AG08395 (cell line): Measurements from ENCODE around the gene PHLPP1.
"Not testable (repeated sequence)": the region's sequence is repeated elsewhere in the genome, so short reads cannot be mapped to it uniquely, and the experiment has no call there.

Experiments used
- DNase-seq: peaks from one replicate; pipeline ENCODE4 v3.0.0; 2012; ENCODE audit warnings: mixed read lengths, low spot score

PHLPP1 gene

DNA sequence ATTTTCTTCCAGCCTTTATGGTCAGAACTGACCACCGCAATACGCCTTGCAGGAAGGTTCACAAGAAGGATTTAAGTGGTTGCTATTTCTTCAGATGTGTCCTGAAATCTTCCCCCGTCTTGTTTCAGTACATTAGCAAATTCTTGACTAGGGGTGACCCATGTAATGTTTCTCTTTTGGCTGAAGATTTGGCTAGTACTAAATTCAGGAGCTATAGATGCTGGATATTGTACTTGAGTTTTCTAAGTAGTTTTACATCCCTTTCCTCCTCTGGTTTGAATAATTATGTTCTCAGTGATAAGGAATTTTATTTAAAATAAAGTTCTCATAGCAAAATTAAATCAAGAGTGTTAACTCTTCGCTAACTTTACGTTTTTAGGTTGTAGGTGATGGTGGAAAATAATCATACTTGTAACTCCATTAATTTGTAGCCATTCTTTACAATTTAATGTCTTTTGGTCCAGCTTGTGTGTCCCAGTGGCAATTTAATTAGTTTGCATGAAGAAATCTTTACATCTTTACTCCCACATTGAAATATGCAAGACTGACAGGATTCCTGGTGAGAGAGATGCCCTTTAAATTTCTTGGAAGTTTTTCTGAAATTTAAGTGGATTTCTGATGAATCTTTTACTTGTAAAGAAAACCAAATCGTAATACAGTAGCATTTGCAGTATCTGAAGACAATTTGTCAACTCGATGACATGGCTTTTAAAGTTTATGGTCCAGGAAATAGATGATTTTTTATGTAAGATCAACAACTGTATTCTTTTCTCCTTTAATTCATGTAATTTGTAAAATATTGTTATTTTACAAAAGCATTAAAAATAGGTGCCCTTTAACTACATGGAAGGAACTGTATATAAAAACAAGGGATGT is 2.8 kb downstream of the PHLPP1 start:
- no peak for DNase-seq

DNA sequence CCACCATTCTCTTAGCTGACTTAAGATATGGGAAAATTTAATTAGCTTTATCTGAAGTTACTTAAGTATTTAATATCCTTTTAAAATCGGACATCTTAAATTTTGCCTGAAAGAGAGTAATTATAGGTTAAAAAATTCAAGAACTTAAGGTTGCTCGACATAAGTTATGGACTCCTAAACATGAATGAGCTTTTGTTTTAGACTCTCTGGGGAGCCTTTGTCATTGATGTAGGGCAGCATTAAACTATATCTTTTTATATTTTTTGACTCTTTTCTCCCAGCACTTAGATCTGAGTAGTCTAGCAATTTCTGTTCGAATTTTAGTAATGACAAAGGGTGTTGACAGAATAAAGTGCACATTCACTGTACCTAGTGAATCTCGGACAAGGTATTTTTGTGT is 4.7 kb downstream of the PHLPP1 start:
- DNase-seq: no peak

DNA sequence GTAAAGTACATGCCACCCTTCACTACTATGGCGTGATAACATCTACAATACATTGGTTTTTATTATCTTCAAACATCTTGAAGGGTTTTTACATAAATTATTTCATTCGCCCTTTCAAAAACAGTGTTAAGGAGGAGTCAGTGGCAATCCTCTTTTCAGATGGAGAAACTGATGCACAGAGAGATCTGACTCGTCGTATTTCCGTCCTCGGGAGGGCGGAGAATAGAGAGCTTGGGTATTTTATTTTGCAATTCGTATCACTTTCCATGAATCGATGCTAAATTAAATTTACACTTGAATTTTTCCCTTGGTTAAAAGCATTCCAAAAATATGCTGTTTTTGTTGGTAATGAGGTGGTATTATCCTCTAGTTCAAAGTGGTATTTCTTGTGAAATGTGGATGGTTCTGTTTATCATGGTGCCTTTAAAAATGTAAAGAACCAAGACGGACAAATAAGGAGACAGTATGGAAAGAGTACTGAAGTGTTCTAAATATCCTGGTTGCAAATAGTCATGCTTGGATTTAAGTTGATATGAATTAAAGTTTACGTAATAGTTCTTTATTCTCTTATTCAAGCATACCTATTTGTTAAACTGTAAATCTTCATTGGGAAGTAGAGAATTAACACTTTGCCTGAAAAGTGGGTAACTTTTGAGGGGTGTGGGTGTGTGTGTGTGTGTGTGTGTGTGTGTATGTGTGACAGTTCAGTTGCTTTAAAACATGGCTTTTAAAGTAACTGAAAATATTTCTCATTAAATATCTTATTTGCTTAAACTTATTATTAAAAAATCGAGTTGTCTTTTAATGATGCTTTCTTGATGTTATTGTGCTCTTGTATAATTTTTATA is 5.6 kb downstream of the PHLPP1 start:
- DNase-seq: no peak

DNA sequence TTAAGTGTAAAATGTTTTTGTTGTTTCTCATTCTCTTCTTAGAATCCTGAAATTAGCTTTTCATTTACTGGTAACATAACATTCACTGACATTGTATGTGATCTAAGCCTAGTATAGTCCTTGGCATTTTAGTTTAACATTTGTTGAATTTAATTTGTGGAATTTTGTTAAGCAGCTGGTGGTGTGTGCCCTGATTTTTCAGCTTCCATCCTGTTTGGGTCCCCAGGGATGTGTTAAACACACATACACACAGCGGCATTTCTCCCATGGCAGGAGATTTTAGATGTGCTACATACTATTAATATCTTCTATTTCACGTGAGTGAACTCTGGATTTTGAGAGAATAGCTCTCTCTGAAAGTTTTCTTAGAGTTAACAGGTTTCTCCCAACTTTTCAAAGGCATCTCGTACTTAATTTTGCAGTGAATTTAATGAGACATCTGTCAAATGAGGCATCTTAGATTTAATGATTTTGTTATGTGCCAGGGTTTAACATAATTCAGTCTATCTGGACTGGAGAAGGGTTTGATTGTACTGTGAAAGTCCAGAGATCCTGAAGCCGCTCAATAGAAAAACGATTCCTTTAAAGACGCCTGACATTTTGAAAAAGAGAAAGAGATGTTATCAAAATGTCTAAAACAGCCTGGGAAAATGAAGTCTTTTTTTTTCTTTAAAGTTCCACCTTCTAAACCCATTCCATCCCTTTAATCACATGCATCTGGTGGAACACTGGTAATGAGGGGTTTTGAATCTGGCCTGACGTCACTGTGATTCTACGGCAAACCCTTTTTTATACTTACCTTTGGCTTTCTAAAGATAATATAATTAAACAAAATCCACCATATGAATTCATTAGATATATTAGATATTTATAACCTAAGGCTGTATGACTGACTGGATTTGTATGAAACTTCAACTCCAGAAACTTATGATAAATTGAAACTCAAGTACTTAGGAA is 6.8 kb downstream of the PHLPP1 start:
- DNase-seq: no peak

DNA sequence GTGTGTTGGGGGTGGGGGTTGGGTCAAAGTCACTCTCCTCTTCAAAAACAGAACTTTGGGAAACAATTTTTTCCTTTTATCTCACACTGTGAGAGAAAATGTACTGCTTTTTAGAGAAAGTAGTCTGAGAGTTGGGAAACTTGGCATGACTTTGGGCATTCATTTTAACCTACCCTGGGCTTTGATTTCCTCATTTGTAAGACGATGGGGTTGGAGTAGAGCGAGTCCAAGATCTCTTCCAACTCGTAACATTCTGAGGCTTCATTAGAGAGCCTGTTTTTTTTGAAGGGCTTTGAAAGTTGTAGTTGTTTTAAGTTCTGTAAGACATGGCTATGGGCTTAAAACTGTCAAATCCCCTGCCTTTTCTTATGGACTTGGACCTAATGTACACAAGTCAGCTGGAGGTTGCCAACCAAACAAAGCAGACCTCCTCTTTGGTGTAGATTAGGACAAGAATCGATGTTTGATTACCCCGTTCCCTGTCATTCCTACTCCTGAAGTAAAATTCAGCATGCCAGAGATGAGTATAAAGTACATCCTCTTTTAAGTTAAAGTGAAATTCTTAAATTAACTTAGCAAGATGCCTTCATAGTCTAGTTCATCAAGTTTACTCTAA is 8.4 kb downstream of the PHLPP1 start:
- no peak for DNase-seq

DNA sequence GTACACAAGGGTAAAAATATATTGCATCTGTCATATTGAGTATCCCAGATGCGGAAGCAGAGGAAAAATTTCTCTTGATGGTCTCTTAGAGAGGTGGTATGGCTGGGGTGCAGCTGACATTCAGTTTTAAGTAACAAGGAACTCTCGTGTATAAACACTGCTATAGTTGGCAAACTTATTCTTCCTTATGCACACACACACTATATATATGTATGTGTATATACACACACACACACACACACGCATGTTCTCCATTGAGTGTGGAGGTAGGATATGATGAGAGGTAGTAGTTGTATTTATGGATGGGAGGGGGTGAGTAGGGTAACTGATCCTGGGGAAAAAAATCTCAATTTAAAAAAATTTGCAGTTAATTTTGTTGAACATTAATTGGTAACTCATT is 10.6 kb downstream of the PHLPP1 start:
- DNase-seq: no peak

DNA sequence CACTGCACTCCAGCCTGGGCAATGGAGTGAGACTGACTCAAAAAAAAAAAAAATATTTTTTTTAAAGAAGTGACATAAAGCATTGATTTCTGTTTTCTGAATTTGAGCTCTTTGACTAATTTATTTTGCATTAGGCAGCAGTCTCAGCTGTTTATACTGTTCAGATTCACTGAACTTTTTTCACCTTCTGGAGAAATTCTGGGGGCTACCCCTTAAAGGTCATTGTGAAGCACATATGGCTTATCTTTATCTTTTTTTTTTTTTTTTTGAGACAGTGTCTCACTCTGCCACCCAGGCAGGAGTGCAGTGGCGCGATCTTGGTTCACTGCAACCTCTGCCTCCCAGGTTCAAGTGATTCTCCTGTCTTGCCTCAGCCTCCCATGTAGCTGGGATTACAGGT is 12.9 kb downstream of the PHLPP1 start:
- DNase-seq: no peak

DNA sequence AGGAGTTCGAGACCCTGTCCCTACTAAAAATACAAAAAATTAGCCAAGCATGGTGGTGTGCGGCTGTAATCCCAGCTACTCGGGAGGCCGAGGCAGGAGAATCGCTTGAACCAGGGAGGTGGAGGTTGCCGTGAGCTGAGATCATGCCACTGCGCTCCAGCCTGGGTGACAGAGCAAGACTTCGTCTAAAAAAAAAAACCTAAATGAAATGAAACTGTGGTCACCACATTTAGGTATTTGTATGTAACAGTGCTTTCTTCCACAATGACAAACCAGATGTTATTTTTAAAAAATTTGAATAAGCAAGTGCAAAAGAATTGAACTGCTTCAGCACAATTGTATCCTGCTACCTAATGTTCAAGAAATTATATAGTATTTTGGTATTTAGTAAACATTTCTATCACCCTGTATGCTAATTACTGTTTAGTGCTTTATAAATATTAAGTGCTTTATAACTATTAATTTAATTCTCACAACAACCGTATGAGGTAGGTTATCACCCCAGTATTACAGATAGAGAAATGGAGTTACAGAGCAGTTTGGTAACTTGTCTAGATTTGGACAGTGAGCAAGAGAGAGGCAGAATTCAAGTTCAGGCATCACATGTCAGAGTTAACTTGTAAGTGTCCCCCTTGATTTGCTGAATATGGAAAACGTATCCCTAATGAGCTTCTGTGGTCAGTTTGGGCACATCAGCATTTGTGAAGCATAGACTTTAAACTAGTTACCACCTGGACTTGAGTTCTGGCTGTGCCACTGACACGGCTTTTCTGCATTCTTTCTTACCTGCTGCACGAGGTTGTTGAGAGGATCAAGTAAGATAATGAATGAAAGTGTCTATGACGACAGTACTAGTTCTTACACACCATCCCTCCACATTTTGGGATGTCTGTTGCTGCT is 14.4 kb downstream of the PHLPP1 start:
- no peak for DNase-seq

DNA sequence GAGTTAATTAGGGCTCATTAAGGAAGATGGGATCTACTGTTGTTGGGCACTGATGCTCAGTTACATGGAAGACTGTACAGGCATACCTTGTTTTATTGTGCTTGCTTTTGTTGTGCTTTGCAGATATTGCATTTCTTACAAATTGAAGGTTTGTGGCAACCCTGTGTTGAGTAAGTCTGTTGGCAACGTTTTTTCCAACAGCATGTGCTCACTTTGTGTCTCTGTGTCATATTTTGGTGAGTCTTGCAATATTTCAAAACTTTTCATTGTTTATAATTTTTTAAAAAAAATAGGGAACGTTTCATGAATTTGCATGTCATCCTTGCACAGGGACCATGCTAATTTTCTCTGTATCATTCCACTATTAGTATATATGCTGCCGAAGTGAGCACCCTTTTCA is 15.6 kb downstream of the PHLPP1 start:
- DNase-seq: no peak

DNA sequence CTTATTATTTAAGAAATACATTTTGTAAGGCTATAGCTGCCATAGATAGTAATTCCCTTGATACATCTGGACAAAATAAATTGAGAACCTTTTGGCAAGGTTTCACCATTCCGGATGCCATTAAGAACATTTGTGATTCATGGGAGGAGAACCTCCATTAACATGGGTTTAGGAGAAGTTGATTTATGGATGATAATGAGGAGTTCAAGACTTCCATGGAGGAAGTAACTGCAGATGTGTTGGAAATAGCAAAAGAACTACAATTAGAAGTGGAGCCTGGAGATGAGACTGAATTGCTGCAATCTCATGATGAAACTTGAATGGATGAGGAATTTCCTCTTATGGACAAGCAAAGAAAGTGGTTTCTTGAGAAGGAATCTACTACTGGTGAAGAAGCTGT is 17.3 kb downstream of the PHLPP1 start:
- DNase-seq: no peak

DNA sequence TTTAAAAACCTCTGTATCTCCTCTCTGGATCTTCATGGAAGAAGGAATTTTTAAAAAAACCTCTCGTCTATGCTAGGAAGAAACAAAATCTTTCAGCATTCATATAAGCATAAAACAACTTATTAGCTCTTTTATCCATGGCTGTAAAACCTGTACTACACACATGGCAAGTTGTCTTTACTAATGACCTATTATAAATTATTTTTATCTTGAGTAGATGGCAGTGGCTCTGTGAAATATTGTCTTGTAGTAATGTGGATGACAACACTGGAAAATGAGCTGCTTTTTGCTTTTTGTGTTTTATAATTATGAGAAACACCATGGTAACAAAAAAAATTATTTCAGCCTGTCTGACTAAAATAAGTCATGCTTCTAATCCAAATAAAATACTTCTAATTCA is 18.9 kb downstream of the PHLPP1 start:
- no peak for DNase-seq

DNA sequence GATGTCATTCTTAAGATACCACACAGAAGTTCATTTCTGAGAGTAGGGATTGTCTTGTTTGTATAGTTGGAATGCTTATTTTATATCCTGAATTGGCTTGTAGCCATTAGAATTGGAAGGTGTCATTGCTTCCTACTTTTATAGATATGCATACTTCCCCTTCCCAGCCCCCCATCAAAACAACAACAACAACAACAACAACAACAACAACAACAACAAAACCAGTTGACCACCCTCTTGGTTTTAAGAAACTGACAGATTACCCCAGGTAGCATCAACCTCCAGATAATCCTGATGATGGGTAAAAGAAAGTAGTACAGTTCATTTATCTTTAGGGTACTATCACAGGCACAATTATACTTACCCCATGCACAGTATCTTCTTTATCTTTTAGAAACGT is 20.0 kb downstream of the PHLPP1 start:
- DNase-seq: no peak

DNA sequence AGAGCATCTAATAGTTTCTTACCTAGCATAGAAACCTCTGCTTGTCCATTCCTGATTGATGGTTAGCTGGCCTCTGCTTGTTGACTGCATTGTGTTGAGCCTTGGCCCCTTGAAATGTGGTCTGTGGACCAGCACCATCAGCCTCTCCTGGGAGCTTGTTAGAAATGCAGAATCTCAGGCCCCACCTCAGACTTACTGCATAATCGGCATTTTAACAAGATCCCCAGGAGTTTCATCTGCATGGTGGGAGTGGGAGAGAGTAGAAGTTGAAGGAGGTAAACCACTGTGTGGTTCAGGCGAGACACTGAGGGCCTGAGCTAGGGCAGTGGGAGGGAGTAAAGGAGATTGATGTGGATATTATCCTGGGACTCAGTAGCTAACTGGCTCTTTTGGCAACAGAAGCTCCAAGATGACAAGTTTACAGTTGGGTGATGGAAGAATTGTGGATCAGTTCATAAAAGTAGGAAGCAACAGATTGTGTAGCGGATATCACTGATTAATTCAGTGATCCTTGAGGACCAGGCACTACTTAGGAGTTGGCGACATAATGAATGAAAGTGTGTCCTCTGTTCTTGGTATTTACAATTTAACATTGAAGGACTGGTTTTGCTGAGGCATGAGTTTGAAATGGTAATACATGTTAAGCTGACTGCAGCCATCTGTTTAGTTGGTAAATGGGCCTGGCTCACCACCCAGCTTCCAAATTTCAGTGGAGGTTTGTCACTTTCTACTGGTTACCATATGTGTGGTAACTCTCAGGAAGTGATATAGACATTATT is 20.9 kb downstream of the PHLPP1 start:
- no peak for DNase-seq

DNA sequence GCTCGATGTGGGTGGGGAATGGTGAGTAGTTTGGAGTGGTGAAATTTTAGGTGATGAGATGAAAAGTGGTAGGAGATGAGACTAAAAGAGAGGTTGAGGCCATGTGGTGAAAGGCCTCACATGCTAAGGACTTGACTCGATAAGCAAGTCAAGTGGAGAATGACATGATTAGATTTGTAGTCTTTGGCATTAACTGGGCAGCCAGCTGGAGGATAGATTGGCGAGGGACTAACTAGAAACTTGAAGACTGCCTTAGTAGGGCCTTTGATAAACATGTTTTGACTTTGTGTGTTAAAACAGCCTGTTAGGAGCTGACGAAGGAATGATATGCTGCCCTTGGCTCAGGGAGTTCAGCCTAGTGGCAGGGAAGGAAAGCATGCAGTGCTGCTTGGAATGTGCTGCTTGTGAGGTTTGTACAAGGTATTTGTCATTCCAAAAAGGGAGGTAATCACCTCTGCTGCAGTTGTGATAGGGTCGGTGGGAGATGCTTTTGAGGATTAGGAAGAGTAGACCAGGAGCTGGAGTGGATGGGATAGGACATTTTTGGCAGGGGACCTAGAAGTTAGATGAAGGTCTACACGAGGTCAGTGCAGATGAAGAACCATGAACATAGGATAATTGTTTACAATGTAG is 22.0 kb downstream of the PHLPP1 start:
- no peak for DNase-seq

DNA sequence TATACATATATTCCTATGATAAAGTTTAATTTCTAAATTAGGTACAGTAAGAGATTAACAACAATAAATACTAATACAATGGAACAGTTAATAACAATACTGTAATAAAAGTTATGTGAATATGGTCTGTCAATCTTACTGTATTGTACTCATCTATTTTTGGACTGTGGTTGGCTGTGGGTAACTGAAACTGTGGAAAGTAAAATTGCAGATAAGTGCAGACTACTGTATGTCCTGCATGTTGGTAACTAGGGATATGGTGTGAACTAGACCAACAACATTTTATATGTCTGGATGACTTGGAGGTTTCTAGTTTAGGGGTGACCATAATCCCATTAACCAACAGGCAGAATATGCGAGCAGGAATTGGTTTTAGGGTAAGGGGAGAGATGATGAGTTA is 23.3 kb downstream of the PHLPP1 start:
- DNase-seq: no peak

DNA sequence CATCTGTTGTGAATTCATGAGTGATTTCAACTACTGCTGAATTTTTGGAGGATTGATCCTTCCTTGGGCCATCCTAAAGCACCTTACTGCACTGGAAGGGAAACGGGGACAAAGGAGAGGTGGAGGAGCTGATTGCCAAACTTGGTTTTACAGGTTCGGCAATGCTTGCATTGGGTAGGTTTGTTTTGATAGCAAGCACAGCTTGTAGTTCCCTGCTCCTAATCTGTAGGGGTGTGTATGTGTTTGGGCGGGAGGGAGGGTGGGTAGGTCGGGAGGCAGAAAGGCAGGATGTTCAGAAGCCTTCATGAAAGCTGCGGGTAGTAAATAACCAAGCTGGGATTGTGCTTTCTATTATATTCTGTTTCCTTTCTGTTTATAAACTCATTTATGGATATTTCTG is 24.6 kb downstream of the PHLPP1 start:
- DNase-seq: no peak

DNA sequence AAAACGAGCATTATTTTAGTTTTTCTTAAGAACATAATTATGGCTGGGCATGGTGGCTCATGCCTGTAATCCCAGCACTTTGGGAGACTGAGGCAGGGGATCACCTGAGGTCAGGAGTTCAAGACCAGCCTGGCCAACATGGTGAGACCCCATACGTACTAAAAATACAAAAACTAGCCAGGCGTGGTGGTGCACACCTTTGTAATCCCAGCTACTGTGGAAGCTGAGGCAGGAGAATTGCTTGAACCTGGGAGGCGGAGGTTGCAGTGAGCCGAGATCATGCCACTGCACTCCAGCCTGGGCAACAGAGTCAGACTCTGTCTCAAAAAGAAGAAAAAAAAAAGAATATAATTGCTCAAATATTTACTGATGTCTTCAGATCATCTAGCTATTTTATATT is 25.3 kb downstream of the PHLPP1 start:
- not testable (repeated sequence) for DNase-seq

DNA sequence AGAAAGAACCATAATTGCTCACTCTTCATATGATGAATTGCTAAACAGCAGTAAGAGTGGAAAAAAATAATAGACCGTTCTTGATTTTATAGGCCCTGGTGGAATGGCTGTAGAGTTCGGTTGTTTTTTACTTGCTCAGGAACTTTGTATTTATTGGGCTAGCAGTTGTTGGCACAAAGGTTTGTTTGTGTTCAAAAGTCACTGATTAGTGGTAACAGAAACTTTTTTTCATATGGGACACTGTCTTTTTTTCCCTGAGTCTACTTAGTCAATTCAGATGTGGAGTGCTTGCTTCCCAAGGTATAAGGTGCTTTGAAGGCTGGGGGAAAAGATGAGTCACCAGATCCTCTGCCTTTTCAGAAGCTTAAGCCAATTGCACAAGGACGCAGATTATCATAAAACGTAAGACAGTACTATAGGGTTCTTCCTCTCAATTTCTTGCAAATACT is 25.8 kb downstream of the PHLPP1 start:
- DNase-seq: no peak

DNA sequence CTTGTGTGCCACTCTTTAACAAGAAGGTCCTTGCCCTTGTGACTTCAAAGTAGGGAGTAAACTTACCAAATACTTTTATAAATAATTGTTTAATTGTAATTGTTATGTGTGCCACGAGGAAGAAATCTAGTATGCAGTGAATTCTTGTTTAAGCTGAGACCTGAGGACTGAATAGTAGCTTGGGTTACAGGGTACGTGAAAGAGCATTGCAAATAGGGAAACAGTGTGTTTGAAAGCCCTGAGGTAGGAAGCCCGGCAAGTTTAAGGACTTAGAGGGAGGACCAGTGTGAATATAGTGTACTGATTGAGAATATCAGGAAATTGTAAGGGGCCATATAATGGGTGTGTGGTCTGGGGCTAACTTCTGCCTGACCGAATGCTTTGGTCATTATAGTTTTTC is 26.2 kb downstream of the PHLPP1 start:
- no peak for DNase-seq
